NCI-H1436 treated with DMSO at 0.1 percent for 48 hours (cell line): Measurements from ENCODE around the gene PSME2.

Source experiments
- DNase-seq: peaks from one replicate; lab custom pipeline; 2025; lab: John Stamatoyannopoulos, UW

The PSME2 gene

GRCh38 chr14:24093901-24094840 lies 52.2 kb downstream of the PSME2 start, which contains the start of gene PCK2:
Gene PCK2 (plus strand): TSS chr14:24094311. CDS start chr14:24094406, 95 bp downstream.
- peak; percentile 71 for DNase-seq
